ENCODE measurements around the gene TUBGCP3. TPM values are rescaled to one million over a fixed set of nuclear protein-coding genes. Genes with fewer than 3 reads are reported as not detected.

Gene TUBGCP3
- total and polyA plus RNA-seq, 2 experiments from 2014 or later, result 12.0 to 12.2 TPM

- no peak overlapping the region for H3K9ac ChIP-seq
- in situ Hi-C loops (cut with MboI), result loop anchor here (25.0 kb wide), 1 partner anchor 237 kb away; no protein-coding TSS in a partner anchor
- H3K4me3 ChIP-seq, result no peak overlapping the region
- H2AFZ ChIP-seq, result no peak overlapping the region
- peaks cover 12% of the 10 kb centered on the region for H3K27me3 ChIP-seq (replicated peaks; ENCODE audit: insufficient read depth)
- WGBS, 2 experiments (ENCODE audit: low coverage in 1 of 2, low lambda C conversion rate in 2 of 2, missing lambda C conversion rate in 2 of 2), result 72 to 75% methylated on average over 19 of the region's 19 CpGs
- no peak overlapping the region for H3K4me2 ChIP-seq (ENCODE audit: unreplicated experiment)
- no peaks in the 10 kb centered on the region for H3K4me1 ChIP-seq (ENCODE audit: insufficient read depth)
- H3F3A ChIP-seq (ENCODE audit: insufficient read depth), result no peaks in the 10 kb centered on the region
- TF ChIP-seq EZH2phosphoT487 (IDR thresholded peaks at IDR 0.05; ENCODE audit: insufficient read depth, low read depth), result no peak
- no peak for TF ChIP-seq EZH2 (IDR thresholded peaks at IDR 0.05; ENCODE audit: insufficient read depth, poor library complexity, severe bottlenecking)
- no peaks in the 10 kb centered on the region for H3K9me3 ChIP-seq (ENCODE audit: low read depth)
- no peaks in the 10 kb centered on the region for H3K36me3 ChIP-seq (ENCODE audit: low read depth)
- DNase-seq, result no peak
- no peaks in the 10 kb centered on the region for H3K79me2 ChIP-seq (ENCODE audit: insufficient read depth)
- no peaks in the 10 kb centered on the region for H3K9me2 ChIP-seq (ENCODE audit: insufficient read depth)
- H3K27ac ChIP-seq, result no peak overlapping the region
- no peaks in the 10 kb centered on the region for H4K20me1 ChIP-seq (ENCODE audit: insufficient read depth)
These were observed 36.9 kb upstream of the TUBGCP3 start for GRCh38 chr13:112624602-112625430.

GRCh38 chr13:112624040-112624439, 36.1 kb upstream of the TUBGCP3 start:
- no peak overlapping the region for H3K4me2 ChIP-seq (ENCODE audit: unreplicated experiment)
- no peaks in the 10 kb centered on the region for H3K9me3 ChIP-seq (ENCODE audit: low read depth)
- H3K27ac ChIP-seq, result no peak overlapping the region
- no peaks in the 10 kb centered on the region for H3K36me3 ChIP-seq (ENCODE audit: low read depth)
- no peak overlapping the region for H3K4me3 ChIP-seq
- H3K79me2 ChIP-seq (ENCODE audit: insufficient read depth), result no peaks in the 10 kb centered on the region
- no peak overlapping the region for H2AFZ ChIP-seq
- H3K9ac ChIP-seq, result no peak overlapping the region
- no peak for DNase-seq
- H3F3A ChIP-seq (ENCODE audit: insufficient read depth), result no peaks in the 10 kb centered on the region
- peaks cover 12% of the 10 kb centered on the region for H3K27me3 ChIP-seq (replicated peaks; ENCODE audit: insufficient read depth)
- in situ Hi-C loops (cut with MboI), result no loop called here
- WGBS, 2 experiments (ENCODE audit: low coverage in 1 of 2, low lambda C conversion rate in 2 of 2, missing lambda C conversion rate in 2 of 2), result 55 to 57% methylated on average over 11 to 16 of the region's 16 CpGs
- H3K4me1 ChIP-seq (ENCODE audit: insufficient read depth), result no peaks in the 10 kb centered on the region
- H4K20me1 ChIP-seq (ENCODE audit: insufficient read depth), result no peaks in the 10 kb centered on the region
- no peaks in the 10 kb centered on the region for H3K9me2 ChIP-seq (ENCODE audit: insufficient read depth)
- no peak for TF ChIP-seq EZH2phosphoT487 (IDR thresholded peaks at IDR 0.05; ENCODE audit: insufficient read depth, low read depth)
- no peak for TF ChIP-seq EZH2 (IDR thresholded peaks at IDR 0.05; ENCODE audit: insufficient read depth, poor library complexity, severe bottlenecking)

GRCh38 chr13:112623051-112623711, 35.2 kb upstream of the TUBGCP3 start:
- peaks cover 12% of the 10 kb centered on the region for H3K27me3 ChIP-seq (replicated peaks; ENCODE audit: insufficient read depth)
- H3K9me3 ChIP-seq (ENCODE audit: low read depth), result no peaks in the 10 kb centered on the region
- no peaks in the 10 kb centered on the region for H4K20me1 ChIP-seq (ENCODE audit: insufficient read depth)
- H3K27ac ChIP-seq, result no peak overlapping the region
- H3K36me3 ChIP-seq (ENCODE audit: low read depth), result no peaks in the 10 kb centered on the region
- H3K9ac ChIP-seq, result no peak overlapping the region
- no peaks in the 10 kb centered on the region for H3K4me1 ChIP-seq (ENCODE audit: insufficient read depth)
- H2AFZ ChIP-seq, result no peak overlapping the region
- 52 to 57% methylated on average over 17 of the region's 17 CpGs for WGBS, 2 experiments (ENCODE audit: low coverage in 1 of 2, low lambda C conversion rate in 2 of 2, missing lambda C conversion rate in 2 of 2)
- in situ Hi-C loops (cut with MboI), result no loop called here
- no peak overlapping the region for H3K4me3 ChIP-seq
- no peak overlapping the region for H3K4me2 ChIP-seq (ENCODE audit: unreplicated experiment)
- TF ChIP-seq EZH2 (IDR thresholded peaks at IDR 0.05; ENCODE audit: insufficient read depth, poor library complexity, severe bottlenecking) (no peak), EZH2phosphoT487 (IDR thresholded peaks at IDR 0.05; ENCODE audit: insufficient read depth, low read depth) (no peak)
- H3K9me2 ChIP-seq (ENCODE audit: insufficient read depth), result no peaks in the 10 kb centered on the region
- no peaks in the 10 kb centered on the region for H3K79me2 ChIP-seq (ENCODE audit: insufficient read depth)
- no peaks in the 10 kb centered on the region for H3F3A ChIP-seq (ENCODE audit: insufficient read depth)
- no peak for DNase-seq

- Histone ChIP-seq H3K36me3 (ENCODE audit: low read depth) (no peaks in the 10 kb centered on the region), H3K79me2 (ENCODE audit: insufficient read depth) (no peaks in the 10 kb centered on the region), H3K4me2 (ENCODE audit: unreplicated experiment) (no peak overlapping the region), H3K9ac (no peak overlapping the region), H3K27ac (no peak overlapping the region), H2AFZ (no peak overlapping the region), H3F3A (ENCODE audit: insufficient read depth) (no peaks in the 10 kb centered on the region), H3K4me1 (ENCODE audit: insufficient read depth) (no peaks in the 10 kb centered on the region), H3K9me2 (ENCODE audit: insufficient read depth) (no peaks in the 10 kb centered on the region), H4K20me1 (ENCODE audit: insufficient read depth) (no peaks in the 10 kb centered on the region), H3K27me3 (replicated peaks; ENCODE audit: insufficient read depth) (peaks cover 12% of the 10 kb centered on the region), H3K4me3 (no peak overlapping the region), H3K9me3 (ENCODE audit: low read depth) (no peaks in the 10 kb centered on the region)
- no peak for DNase-seq
- in situ Hi-C loops (cut with MboI), result no loop called here
- no peak for TF ChIP-seq EZH2phosphoT487 (IDR thresholded peaks at IDR 0.05; ENCODE audit: insufficient read depth, low read depth)
- no peak for TF ChIP-seq EZH2 (IDR thresholded peaks at IDR 0.05; ENCODE audit: insufficient read depth, poor library complexity, severe bottlenecking)
- WGBS, 2 experiments (ENCODE audit: low coverage in 1 of 2, low lambda C conversion rate in 2 of 2, missing lambda C conversion rate in 2 of 2), result 33 to 35% methylated on average over 7 of the region's 7 CpGs
These were observed 34.4 kb upstream of the TUBGCP3 start for GRCh38 chr13:112622375-112622774.
